Loucy (cell line): Measurements from ENCODE around the gene EBP.

Experiments used
- EZH2phosphoT487 ChIP-seq: fragments of 200-600 bp; IDR thresholded peaks from 2 replicates; pipeline ENCODE4 v1.6.1; 2018; ENCODE audit warnings: antibody characterized with exemption, mild to moderate bottlenecking, moderate library complexity, borderline replicate concordance
- TF ChIP-seq, protein P1 (sequence below): fragments of 200-600 bp; sonication (generic); conservative IDR thresholded peaks from 2 replicates; pipeline ENCODE4 v1.5.1; 2014; ENCODE audit warnings: mild to moderate bottlenecking, antibody characterized with exemption, low read length

- TF ChIP-seq, protein P1, sequence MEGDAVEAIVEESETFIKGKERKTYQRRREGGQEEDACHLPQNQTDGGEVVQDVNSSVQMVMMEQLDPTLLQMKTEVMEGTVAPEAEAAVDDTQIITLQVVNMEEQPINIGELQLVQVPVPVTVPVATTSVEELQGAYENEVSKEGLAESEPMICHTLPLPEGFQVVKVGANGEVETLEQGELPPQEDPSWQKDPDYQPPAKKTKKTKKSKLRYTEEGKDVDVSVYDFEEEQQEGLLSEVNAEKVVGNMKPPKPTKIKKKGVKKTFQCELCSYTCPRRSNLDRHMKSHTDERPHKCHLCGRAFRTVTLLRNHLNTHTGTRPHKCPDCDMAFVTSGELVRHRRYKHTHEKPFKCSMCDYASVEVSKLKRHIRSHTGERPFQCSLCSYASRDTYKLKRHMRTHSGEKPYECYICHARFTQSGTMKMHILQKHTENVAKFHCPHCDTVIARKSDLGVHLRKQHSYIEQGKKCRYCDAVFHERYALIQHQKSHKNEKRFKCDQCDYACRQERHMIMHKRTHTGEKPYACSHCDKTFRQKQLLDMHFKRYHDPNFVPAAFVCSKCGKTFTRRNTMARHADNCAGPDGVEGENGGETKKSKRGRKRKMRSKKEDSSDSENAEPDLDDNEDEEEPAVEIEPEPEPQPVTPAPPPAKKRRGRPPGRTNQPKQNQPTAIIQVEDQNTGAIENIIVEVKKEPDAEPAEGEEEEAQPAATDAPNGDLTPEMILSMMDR = no peak
- no peak for TF ChIP-seq EZH2phosphoT487
Observed at GRCh38 chrX:48560056-48560455, 38.4 kb downstream of the EBP start.
